Spleen (tissue), 11 donors: ENCODE measurements around the gene SLC2A2. TPM values are rescaled to one million over a fixed set of nuclear protein-coding genes. Genes with fewer than 3 reads are reported as not detected.

ENCODE experiments used
- DNase-seq: peaks from one replicate; pipeline ENCODE4 v3.0.0-alpha.2; 2020
- H3K27ac ChIP-seq, 8 donors: fragments of 200-600 bp; sonication (generic) in 7 of 8; 1 replicate in 4 of 8; 2 replicates in 4 of 8; pipeline versions ENCODE4 v1.5.0 to v1.8.0; 2016 to 2021; ENCODE audit warnings: inconsistent platforms in 4 of 8, mild to moderate bottlenecking in 4 of 8, moderate library complexity in 1 of 8
- H3K27me3 ChIP-seq, 7 donors: fragments of 200-600 bp; sonication (generic) in 6 of 7; replicated peaks in 1 of 7; 1 replicate in 4 of 7; 2 replicates in 3 of 7; pipeline versions ENCODE4 v1.5.0 to v1.8.0; 2016 to 2021; ENCODE audit warnings: inconsistent platforms in 3 of 7, mild to moderate bottlenecking in 1 of 7
- H3K36me3 ChIP-seq, 6 donors: fragments of 200-600 bp; sonication (generic) in 5 of 6; 1 replicate in 4 of 6; 2 replicates in 2 of 6; pipeline versions ENCODE4 v1.5.0 to v1.8.0; 2016 to 2021; ENCODE audit warnings: inconsistent platforms in 2 of 6
- H3K4me1 ChIP-seq, 6 donors: fragments of 200-600 bp; sonication (generic) in 5 of 6; 1 replicate in 3 of 6; 2 replicates in 3 of 6; pipeline versions ENCODE4 v1.5.0 to v1.8.0; 2016 to 2021; ENCODE audit warnings: inconsistent platforms in 3 of 6
- H3K4me3 ChIP-seq, 8 donors: fragments of 200-600 bp; sonication (generic) in 7 of 8; 1 replicate in 4 of 8; 2 replicates in 4 of 8; pipeline versions ENCODE4 v1.5.0 to v1.8.0; 2016 to 2021; ENCODE audit warnings: inconsistent platforms in 4 of 8, mild to moderate bottlenecking in 4 of 8, moderate library complexity in 2 of 8
- H3K9me3 ChIP-seq, 8 donors: fragments of 200-600 bp; sonication (generic) in 7 of 8; 1 replicate in 4 of 8; 2 replicates in 4 of 8; pipeline versions ENCODE4 v1.5.0 to v1.8.0; 2016 to 2021; ENCODE audit warnings: inconsistent platforms in 4 of 8
- POLR2A ChIP-seq, 3 donors: fragments of 450-650 bp; IDR thresholded peaks; one replicate each; pipeline ENCODE4 v1.5.1; 2017; ENCODE audit warnings: antibody characterized with exemption in 3 of 3, mild to moderate bottlenecking in 1 of 3
- POLR2AphosphoS5 ChIP-seq, 3 donors: sonication (generic); formaldehyde crosslinking; IDR thresholded peaks; one replicate each; pipeline ENCODE4 v1.5.1; 2017; ENCODE audit warnings: antibody characterized with exemption in 3 of 3
- WGBS, 5 donors: extraction: QIAGEN DNeasy Blood & Tissue Kit in 3 of 5; methylation state at CpG; one replicate each; pipeline versions ENCODE4 v1.1.5 to v1.1.7; 2013 to 2018; 5-methylcytosine and 5-hydroxymethylcytosine counted together
- intact Hi-C: fragments of 100-400 bp; cut with DNase I; formaldehyde crosslinking; loops from one replicate; pipeline ENCODE4 v1.15.0; 2023; ENCODE audit warnings: low total_unique reads
- polyA plus RNA-seq, 3 donors: library from polyadenylated mRNA; stranded (reverse); fragments of 200-250 nt; gene quantifications; one replicate each; pipeline ENCODE4 v1.2.1, GENCODE V29; 2013
- total RNA-seq, 7 donors: library from RNA; depleted of rRNA in 3 of 7; stranded (reverse); fragments of >200 nt in 3 of 7; fragmentation: NEBNext Ultra II Directional in 4 of 7; extraction: Animal tissue kit (Norgen Biotek cat#: 25700) in 4 of 7; gene quantifications; one replicate each; pipeline versions ENCODE4 v1.1.0 to v1.2.1, GENCODE V29; 2016 to 2021
- TF ChIP-seq, protein P1 (sequence below), 11 experiments: fragments of 200-600 bp in 7 of 11; fragments of 450-650 bp in 4 of 11; sonication (generic) in 4 of 11; IDR thresholded peaks in 8 of 11; conservative IDR thresholded peaks in 3 of 11; 1 replicate in 7 of 11; 2 replicates in 4 of 11; pipeline versions ENCODE4 v1.4.0 to v1.8.0; 2016 to 2021; ENCODE audit warnings: antibody characterized with exemption in 11 of 11, inconsistent platforms in 4 of 11, mild to moderate bottlenecking in 1 of 11
- donor health status: healthy with polysubstance abuse.
- donor health status: DM: no; HTN: no; CAD: no; lungs with moderate emphysema.
- donor health status: DM: no; HTN: no; CAD: no.
- donor health status: Bipolar disorder and iron deficiency.
- donor health status: healthy.
- donor health status: DM: no; HTN: no; CAD: no.
- donor health status: DM: yes; HTN: yes; CAD: no.

SLC2A2 gene
- total and polyA plus RNA-seq, 10 donors, result not detected

DNA sequence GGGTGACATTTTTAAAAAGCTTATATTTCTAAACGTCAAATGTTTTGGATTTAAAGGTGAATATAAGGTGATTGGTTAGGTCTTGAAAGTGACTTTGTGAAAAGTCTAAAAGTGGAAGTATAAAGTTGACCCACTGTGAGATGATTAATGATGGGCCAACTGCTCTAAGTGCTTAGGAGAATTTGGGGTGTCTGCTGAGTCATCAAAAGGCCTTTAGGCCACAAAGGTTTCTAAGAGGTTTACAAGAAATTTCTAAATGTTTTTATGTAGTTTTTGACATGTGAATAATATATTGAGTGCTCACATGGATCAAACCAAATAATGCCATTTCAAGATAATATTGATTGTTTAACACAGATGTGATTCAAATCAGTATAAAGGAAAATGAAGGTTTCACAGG is 39.2 kb upstream of the SLC2A2 start:
- TF ChIP-seq POLR2A (IDR thresholded peaks at IDR 0.05) (no peak), POLR2AphosphoS5 (IDR thresholded peaks at IDR 0.05) (no peak)
- TF ChIP-seq, protein P1, sequence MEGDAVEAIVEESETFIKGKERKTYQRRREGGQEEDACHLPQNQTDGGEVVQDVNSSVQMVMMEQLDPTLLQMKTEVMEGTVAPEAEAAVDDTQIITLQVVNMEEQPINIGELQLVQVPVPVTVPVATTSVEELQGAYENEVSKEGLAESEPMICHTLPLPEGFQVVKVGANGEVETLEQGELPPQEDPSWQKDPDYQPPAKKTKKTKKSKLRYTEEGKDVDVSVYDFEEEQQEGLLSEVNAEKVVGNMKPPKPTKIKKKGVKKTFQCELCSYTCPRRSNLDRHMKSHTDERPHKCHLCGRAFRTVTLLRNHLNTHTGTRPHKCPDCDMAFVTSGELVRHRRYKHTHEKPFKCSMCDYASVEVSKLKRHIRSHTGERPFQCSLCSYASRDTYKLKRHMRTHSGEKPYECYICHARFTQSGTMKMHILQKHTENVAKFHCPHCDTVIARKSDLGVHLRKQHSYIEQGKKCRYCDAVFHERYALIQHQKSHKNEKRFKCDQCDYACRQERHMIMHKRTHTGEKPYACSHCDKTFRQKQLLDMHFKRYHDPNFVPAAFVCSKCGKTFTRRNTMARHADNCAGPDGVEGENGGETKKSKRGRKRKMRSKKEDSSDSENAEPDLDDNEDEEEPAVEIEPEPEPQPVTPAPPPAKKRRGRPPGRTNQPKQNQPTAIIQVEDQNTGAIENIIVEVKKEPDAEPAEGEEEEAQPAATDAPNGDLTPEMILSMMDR (IDR thresholded peaks at IDR 0.05 in 8 of 11, conservative IDR thresholded peaks at IDR 0.05 in 3 of 11), result no peak
- Histone ChIP-seq H3K4me1 (no peaks in the 10 kb centered on the region), H3K27ac (no peak overlapping the region), H3K36me3 (peaks cover 0 to 63% (median 1%) of the 10 kb centered on the region in 6 donors), H3K9me3 (no peaks in the 10 kb centered on the region), H3K4me3 (no peak overlapping the region), H3K27me3 (no peaks in the 10 kb centered on the region)
- intact Hi-C loops, result no loop called here
- no peak for DNase-seq
- 90 to 94% (median 92%) methylated on average over 1 of the region's 1 CpG for WGBS, 5 donors

DNA sequence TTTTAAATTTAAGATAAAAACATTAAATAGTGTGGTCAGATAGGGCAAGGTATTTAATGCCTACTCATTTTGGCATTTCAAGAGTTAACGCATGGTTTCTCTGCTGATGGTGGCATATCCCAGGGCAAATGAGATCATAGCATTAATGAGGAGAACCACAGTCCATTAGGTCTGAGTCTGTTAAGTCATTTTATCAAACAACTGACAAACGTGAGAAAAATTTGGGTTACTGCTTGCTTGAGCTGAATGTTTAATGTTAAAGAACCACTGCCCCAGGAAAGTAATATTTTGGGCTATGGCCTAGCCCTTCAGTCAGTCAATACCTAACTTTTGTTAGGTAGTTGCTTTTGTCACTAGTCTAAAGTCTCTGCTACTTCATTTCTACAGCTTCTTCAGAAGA is 37.9 kb upstream of the SLC2A2 start:
- no peak for DNase-seq
- H3K27ac ChIP-seq, result no peak overlapping the region
- no peaks in the 10 kb centered on the region for H3K4me1 ChIP-seq
- TF ChIP-seq POLR2A (IDR thresholded peaks at IDR 0.05), result no peak
- TF ChIP-seq, protein P1 (IDR thresholded peaks at IDR 0.05 in 8 of 11, conservative IDR thresholded peaks at IDR 0.05 in 3 of 11), result no peak
- TF ChIP-seq POLR2AphosphoS5 (IDR thresholded peaks at IDR 0.05), result no peak
- H3K36me3 ChIP-seq, result peaks cover 0 to 58% (median 1%) of the 10 kb centered on the region in 6 donors
- intact Hi-C loops, result no loop called here
- WGBS, 5 donors, result 82 to 96% (median 86%) methylated on average over 2 of the region's 2 CpGs
- no peak overlapping the region for H3K4me3 ChIP-seq
- no peaks in the 10 kb centered on the region for H3K9me3 ChIP-seq
- H3K27me3 ChIP-seq, result no peaks in the 10 kb centered on the region

DNA sequence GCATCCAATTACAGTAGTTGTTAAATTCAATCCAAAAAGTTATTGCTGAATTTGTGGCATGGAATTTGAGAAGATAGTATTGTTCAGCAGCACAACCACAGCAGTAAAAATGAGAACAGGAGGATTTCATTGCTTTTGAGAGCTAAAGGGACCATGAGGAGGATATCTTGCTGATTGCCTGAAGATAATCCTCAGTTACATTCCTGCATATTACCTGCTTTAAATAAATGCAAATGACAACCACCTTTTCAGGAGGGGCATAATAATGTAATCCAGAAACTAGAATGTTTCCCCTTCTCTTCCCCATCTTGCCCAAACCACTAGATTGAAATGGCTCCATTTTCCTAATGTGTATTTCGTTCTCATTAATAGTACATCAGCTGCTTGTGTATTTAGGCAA is 35.2 kb upstream of the SLC2A2 start:
- H3K36me3 ChIP-seq, result peaks cover 0 to 38% (median 1%) of the 10 kb centered on the region in 6 donors
- DNase-seq, result no peak
- intact Hi-C loops, result no loop called here
- H3K27ac ChIP-seq, result no peak overlapping the region
- no peaks in the 10 kb centered on the region for H3K27me3 ChIP-seq
- no peaks in the 10 kb centered on the region for H3K9me3 ChIP-seq
- TF ChIP-seq POLR2A (IDR thresholded peaks at IDR 0.05) (no peak), POLR2AphosphoS5 (IDR thresholded peaks at IDR 0.05) (no peak)
- TF ChIP-seq, protein P1 (IDR thresholded peaks at IDR 0.05 in 8 of 11, conservative IDR thresholded peaks at IDR 0.05 in 3 of 11), result no peak
- 93 to 100% (median 95%) methylated on average over 1 of the region's 1 CpG for WGBS, 5 donors
- H3K4me3 ChIP-seq, result no peak overlapping the region
- H3K4me1 ChIP-seq, result no peaks in the 10 kb centered on the region

DNA sequence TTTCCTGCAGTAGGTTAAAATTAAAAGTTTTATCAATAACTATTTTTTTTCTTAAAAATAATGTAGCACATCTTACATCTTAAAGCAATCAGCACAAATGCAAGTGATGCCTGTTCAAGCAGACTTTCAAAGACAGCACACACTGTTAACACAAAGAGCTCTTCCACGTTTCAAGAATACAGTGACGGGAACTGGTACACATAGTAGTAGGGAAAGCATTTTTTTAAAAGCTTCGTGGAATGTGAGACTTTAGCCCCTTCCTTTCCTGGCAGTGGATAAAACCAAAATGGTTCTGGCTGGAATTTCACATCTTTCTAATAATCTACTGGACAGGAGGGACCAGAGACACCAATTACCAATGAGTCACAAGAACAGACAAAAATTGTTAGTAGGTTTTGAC is 33.5 kb upstream of the SLC2A2 start:
- Histone ChIP-seq H3K27ac (no peak overlapping the region), H3K4me1 (no peaks in the 10 kb centered on the region), H3K36me3 (peaks cover 0 to 20% (median 1%) of the 10 kb centered on the region in 6 donors), H3K4me3 (no peak overlapping the region), H3K9me3 (no peaks in the 10 kb centered on the region), H3K27me3 (no peaks in the 10 kb centered on the region)
- no peak for TF ChIP-seq POLR2A (IDR thresholded peaks at IDR 0.05)
- no peak for TF ChIP-seq POLR2AphosphoS5 (IDR thresholded peaks at IDR 0.05)
- TF ChIP-seq, protein P1 (IDR thresholded peaks at IDR 0.05 in 8 of 11, conservative IDR thresholded peaks at IDR 0.05 in 3 of 11), result no peak
- intact Hi-C loops, result no loop called here
- DNase-seq, result no peak
- 82 to 92% (median 89%) methylated on average over 3 of the region's 3 CpGs for WGBS, 5 donors
